K562 (cell line): ENCODE results near the gene ADCY6. TPM values are rescaled to one million over a fixed set of nuclear protein-coding genes. Genes with fewer than 3 reads are reported as not detected.

Source experiments
- ZBTB40 ChIP-seq, 2 experiments: fragments of 450-650 bp in 1 of 2; sonication (generic) in 1 of 2; formaldehyde crosslinking in 1 of 2; IDR thresholded peaks; 2 replicates each; pipeline versions ENCODE4 v1.7.1 to v1.9.0; 2016 to 2022; ENCODE audit warnings: inconsistent platforms in 1 of 2, mild to moderate bottlenecking in 1 of 2, missing genetic modification reagents in 1 of 2
- polyA plus RNA-seq, 8 experiments: library from polyadenylated mRNA; depleted of rRNA in 4 of 8; stranded (reverse) in 5 of 8; unstranded in 3 of 8; fragments of >200 nt; fragmentation: Nextera tagmentation in 2 of 8; fragmentation: Illumina TruSeq in 1 of 8; extraction: Ambion mirVana in 2 of 8; extraction: Trizol in 1 of 8; gene quantifications; 2 replicates each; pipeline versions ENCODE4 v1.2.1 to v1.2.3, GENCODE V29; 2011 to 2014; ENCODE audit warnings: inconsistent platforms in 1 of 8, missing spikeins in 1 of 8
- total RNA-seq, 7 experiments: library from RNA; depleted of rRNA in 6 of 7; stranded (reverse); fragments of >200 nt in 6 of 7; fragmentation: Illumina TruSeq in 2 of 7; extraction: Trizol in 2 of 7; gene quantifications; 2 replicates each; pipeline versions ENCODE4 v1.2.1 to v1.2.3, GENCODE V29; 2011 to 2021; ENCODE audit warnings: low replicate concordance in 1 of 7

ADCY6 gene
- total and polyA plus RNA-seq, 9 of the 15 experiments (the other 6 are each of a cell fraction or from before 2014, with no cell fraction given), result 0.01 to 1.0 (median 0.53) TPM

- TF ChIP-seq ZBTB40 (IDR thresholded peaks at IDR 0.05) (no peak), ZBTB40 (CRISPR knock-in tag; IDR thresholded peaks at IDR 0.05) (no peak)
- TF ChIP-seq, all 486 proteins: peak for 0
Observed at GRCh38 chr12:48824905-48825304, 36.0 kb upstream of the ADCY6 start (continued).
